Measurements from ENCODE around the gene AGAP1.

The AGAP1 gene

DNA sequence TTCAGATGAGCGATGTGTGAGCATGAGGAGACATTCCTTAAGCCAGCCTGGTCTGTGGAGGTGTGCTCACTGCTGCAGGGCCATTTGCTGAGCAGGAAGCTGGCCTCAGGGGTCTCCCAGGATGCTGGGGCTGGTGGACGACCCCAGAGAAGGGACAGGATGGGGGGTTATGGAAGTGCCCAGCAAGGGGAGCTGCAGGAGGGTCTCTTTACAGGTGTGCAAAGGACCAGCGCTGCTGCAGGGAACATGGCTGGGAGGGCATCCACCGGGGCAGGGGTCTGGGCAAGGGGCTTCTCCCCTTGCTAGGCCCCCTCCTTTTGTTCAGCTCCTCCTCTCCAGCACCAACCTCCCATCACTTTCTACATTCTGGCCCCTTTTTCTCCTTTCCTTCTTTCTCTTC lies 489.2 kb downstream of the AGAP1 start:
- DNase-seq, result no peak

DNA sequence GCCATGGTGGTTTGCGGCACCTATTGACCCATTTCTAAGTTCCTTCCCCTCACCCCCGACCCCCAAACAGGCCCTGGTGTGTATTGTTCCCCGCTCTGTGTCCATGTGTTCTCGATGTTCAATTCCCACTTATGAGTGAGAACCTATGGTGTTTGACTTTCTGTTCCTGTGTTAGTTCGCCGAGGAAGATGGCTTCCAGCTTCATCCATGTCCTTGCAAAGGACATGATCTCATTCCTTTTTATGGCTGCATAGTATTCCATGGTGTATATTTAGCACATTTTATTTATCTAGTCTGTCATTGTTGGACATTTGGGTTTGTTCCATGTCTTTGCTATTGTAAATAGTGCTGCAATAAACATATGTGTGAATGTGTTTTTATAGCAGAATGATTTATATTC lies 490.7 kb downstream of the AGAP1 start:
- no peak for DNase-seq

GRCh38 chr2:235986361-235986760 lies 492.5 kb downstream of the AGAP1 start:
- DNase-seq, result no peak

DNA sequence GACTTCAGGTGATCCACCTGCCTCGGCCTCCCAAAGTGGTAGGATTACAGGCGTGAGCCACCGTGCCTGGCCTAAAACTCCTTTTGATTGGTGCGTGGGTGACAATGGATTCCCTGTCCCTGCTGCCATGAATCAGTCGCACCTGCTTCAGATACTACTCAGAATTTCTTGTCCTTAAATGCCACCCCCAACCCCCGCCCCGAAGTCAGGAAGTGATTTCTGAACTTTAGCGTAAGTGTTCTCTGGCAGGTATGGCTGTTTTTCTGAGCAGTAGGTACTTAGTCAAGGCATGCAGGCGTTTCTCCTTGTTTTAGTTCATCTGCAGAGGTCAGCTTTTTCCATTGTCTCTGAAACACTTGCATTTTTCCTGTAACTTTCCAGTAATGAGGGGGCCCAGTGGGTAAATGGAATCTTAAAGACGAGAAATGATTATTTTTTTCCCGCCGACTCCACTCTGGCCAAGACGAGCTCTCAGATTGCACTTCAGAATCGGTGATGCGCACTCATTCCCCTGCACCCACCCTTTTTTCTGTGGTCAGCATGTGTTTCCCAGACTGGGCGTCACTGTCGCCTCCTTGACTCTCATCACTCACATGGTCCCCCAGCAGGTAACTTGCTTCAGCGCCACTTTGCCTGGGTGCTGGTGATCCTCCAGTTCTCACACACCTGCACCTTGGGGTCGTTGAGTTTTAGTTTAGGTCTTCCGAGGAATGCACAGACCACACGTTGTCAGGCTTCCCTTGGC lies 494.6 kb downstream of the AGAP1 start:
- no peak for DNase-seq

DNA sequence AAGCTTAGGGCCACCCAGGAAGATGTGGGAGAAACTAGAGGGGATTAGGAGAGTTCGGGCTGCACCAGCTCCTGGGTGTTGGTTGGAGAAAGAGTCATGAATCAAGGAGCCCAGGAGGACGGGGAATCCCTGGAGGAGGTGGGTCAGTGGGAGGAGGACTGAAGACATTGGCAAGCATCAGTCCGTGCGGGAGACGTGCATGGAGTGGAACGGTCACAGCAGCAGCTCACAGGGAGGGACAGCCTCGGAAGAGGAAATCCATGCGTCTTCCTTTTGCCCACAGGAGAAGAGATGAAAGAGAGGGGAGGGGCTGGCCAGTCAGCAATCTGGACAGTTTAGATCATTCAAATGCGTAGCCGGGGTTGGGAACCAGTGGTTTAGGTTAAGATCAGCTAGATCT lies 495.7 kb downstream of the AGAP1 start:
- DNase-seq, result no peak

GRCh38 chr2:235990344-235990743 lies 496.5 kb downstream of the AGAP1 start:
- DNase-seq, result no peak

DNA sequence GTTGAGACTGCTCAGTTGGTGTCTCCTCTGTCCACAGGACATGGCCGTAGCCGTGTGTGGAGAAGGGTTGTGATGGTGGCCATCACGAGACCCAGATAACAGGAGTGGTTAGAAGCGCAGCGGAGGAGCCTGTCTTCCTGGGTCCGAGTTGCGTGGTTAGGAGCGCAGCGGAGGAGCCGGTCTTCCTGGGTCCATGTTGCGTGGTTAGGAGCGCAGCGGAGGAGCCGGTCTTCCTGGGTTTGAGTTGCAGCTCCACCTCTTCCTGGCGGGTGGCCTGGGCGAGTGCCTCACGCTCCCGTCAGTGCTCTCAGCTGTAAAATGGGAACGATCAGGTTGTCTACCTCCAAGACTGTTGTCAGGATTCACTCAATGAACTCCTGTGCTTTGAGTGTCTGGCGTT lies 498.2 kb downstream of the AGAP1 start:
- DNase-seq, result no peak

- no peak for DNase-seq
Measured at GRCh38 chr2:235996419-235996818, 502.6 kb downstream of the AGAP1 start.

DNA sequence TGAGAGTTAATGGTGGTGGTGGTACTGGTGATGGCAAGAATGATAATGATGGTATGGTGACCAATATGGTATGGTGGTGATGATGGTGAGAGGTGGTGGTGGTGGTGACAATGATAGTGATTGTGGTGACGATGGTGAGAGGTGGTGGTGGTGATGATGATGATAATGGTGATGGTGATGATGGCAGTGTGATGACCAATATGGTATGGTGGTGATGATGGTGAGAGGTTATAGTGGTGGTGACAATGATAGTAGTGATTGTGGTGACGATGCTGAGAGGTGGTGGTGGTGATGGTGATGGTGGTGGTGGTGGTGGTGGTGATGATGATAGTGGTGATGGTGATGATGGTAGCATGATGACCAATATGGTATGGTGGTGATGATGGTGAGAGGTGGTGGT lies 505.2 kb downstream of the AGAP1 start:
- no peak for DNase-seq

- DNase-seq, result no peak
Measured at GRCh38 chr2:236001166-236001828, 507.5 kb downstream of the AGAP1 start.

DNA sequence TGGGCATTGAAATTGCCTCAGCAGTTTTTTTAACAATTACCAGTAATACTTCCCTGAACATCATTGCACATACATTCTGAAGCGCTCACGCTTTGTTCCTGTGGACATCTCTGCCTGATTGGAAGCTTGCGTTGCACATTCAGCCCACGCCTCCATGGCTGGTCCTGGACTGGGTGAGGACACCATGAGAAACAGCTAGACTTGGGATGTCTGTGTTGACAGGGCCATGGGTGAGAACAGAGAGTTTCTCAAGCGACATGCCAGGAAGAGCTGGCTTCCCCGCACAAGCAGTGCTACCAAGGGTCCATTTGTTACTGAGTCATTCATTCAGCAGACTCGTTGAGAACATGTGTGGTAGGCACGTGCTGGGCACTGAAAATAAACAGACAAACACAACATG lies 508.0 kb downstream of the AGAP1 start:
- no peak for DNase-seq

DNA sequence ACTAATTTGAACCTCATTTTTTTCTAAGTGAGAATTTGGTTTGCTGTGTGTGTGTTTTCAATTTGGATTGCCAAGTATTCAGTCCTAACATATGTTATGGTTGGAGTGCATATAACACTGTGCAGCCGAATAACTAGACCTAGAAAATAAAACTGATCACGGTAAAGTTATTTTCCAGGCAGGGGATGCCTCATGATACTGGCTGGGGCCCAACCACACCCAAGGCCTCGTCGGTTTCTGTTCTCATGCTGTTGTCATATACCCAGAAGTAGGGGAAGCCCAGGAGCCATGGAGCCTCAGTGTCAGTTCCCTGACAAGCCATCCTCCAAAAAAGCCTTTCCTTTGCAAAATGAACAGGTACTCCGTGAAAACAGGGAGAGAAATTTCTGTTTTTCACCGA lies 514.2 kb downstream of the AGAP1 start:
- DNase-seq, result no peak

DNA sequence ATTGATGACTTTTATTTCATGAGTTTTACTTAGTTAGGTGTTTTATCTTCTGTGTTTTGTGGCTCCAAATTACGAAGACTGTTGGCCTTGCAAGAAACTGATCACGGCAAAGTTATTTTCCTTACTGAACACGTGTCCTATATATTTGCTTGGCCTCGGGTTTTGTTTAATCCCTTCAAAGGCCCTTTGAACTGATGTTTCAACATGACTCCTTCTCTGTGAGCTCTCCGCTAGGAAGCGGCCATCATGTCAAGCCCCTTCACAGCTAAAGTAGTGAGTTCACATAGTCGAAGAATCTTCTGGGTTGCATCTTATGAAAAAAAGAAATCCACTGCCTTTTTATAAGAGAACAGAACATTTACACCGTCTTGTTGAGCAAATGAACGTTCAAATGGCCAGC lies 515.0 kb downstream of the AGAP1 start:
- DNase-seq, result no peak

- DNase-seq, result no peak
Measured at GRCh38 chr2:236010920-236011685, 517.3 kb downstream of the AGAP1 start.

- no peak for DNase-seq
Measured at GRCh38 chr2:236012155-236012554, 518.3 kb downstream of the AGAP1 start.

DNA sequence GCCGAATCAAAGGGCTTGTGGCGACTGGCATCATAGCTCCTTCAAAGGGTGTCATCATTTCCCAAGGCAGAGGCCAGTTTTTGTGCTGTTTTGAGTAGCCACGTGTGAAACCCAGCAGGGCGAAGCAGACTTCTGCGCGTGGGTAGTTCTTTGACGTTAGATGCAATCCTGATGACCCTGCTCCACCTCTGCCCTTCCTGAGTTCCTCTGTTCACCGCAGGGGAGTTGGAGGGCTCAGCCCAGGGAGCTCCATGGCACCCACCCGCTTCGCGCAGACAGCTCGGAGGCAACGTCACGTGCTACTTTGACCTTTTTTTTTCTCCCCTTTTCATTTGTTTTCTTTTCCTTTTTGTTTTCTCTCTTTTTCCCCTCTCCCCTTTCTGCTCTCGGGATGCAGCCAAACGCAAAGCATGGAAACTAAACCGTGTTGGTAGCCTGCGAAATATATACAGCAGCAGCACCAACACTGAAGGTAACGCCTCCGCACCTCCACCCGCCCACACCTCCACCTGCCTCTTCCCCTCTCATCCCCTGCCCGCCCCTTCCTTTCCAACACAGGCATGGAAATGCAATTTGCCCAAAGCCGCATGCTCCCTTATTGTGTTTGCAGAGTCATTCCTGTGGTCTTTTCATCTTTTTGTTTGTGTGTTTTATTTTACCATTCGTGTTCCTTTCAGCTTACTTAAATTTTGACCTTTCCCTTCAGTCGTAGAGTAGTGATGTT lies 520.7 kb downstream of the AGAP1 start:
- DNase-seq, result no peak

GRCh38 chr2:236015171-236015570 lies 521.3 kb downstream of the AGAP1 start:
- DNase-seq, result no peak

GRCh38 chr2:236016496-236016895 lies 522.7 kb downstream of the AGAP1 start:
- no peak for DNase-seq

- DNase-seq, result no peak
Measured at GRCh38 chr2:236017446-236017845, 523.6 kb downstream of the AGAP1 start.

- DNase-seq, result no peak
Measured at GRCh38 chr2:236019434-236019833, 525.6 kb downstream of the AGAP1 start.

- DNase-seq, result no peak
Measured at GRCh38 chr2:236021499-236022057, 527.7 kb downstream of the AGAP1 start.

GRCh38 chr2:236022128-236022527 lies 528.3 kb downstream of the AGAP1 start:
- no peak for DNase-seq

GRCh38 chr2:236025892-236026291 lies 532.0 kb downstream of the AGAP1 start:
- no peak for DNase-seq

Measured in retina (tissue), 1 donor.